Measurements from ENCODE around the gene RFT1.

Gene RFT1

DNA sequence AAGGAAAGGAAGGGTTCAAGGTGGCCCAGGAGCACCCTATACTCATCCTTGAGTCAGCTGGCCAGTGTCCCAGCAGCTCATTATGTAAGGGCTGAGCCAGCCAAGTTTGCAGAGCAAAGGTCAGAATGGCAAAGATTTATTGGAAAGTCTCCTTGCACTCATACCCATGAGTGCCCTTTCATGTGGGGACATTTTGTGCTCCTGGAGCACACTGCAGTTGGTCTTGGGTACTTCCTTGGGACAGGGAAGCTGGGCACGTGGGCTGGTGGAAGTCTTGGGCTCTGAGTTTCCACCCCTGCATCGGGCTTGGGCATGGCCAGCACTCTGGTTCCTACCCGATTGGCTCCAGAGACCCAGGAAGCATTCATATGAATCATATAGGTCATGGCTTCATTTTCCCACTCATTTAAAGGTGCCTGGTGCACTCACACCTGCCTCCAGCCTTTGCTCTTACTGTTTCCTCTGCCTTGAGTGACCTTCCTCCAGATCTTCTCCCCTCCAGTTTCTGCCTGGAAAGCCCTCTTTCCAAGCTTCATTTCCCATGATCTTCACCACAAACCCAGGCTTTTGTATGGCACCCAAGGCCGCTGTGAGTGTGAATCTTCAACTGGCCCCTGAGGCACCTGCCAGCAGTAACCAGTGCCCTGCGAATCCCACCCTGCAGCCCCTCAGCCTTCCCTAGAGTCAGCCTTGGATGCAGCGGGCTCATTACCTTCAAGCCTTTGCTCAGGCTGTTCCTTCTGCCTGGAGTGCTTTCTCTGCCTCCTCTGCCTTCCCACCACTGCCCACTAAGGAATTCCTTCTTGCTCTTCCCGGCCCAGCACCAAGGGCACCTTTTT, 20.2 kb upstream of the RFT1 start:
- no peak for DNase-seq (ENCODE audit: low read depth)

DNA sequence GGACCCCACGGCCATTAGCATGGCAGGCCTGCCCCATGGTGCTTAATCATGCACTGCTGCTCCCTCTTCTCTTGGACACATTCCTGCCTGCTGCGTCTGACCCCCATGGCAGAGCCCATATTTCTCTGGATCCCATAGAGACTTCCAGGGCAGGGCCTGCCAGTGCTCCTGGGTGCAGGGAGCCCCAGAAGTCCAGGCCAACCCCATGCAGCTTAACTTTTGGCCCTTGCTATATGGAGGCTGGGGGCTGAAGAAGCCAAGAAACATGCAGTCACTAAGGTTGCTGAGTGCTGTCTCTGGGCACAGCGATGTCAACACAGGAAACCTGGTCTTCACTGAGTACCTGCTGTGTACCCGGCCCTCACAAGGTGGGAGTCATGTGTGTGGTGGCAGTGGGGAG, 19.5 kb upstream of the RFT1 start:
- DNase-seq (ENCODE audit: low read depth): no peak

DNA sequence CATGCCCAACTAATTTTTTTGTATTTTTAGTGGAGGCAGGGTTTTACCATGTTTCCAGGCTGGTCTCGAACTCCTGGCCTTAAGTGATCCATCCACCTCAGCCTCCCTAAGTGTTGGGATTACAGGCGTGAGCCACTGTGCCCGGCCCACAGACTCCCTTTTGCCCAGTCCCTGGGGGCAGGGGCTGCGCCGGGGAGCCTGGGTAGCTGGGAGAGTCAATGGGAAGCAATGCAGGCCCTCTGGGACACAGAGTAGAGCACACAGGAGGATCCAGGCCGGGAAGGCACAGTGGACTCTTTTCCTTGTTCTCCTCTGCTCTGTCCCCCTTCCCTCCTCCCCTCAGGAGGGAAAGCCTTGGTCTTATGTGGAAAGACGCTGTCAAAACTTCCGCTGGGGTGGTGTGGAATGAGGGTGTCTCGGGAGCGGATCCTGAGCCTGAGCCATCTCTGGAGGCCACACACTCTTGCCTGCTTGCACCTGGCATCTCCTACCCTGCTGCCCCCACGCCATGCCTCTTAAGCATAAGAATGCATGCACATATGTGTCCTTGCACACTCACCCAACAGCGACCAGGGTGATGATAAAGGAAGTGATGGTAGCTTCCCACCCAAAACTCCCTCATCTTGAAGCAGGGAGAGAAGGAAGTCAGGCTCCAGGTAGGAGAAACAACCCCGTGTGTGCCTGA, 18.9 kb upstream of the RFT1 start:
- DNase-seq (ENCODE audit: low read depth): no peak

DNA sequence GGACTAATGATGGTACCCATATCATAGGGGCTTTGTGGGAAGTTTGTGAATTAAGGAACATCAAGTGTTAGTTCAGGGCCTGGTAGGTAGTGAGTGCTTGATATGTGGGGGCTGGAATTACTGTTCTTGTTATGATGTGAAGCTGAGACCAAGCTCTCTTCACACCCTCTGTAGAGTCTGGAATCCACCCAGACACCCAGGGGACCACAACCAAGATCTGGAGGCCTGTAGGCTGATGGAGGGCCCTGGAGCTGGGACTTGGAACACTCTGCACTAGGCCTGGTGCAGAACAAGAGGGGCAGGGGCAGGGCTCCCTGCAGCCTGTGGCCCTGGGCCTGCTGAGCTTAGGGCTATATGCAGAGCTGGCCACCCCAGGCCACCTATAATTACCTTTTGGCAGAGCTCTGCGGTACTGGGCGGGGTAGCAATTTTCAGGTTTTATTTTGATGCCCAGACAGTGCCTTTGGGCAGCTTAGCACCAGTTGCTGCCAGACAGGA, 17.7 kb upstream of the RFT1 start:
- DNase-seq (ENCODE audit: low read depth): no peak

DNA sequence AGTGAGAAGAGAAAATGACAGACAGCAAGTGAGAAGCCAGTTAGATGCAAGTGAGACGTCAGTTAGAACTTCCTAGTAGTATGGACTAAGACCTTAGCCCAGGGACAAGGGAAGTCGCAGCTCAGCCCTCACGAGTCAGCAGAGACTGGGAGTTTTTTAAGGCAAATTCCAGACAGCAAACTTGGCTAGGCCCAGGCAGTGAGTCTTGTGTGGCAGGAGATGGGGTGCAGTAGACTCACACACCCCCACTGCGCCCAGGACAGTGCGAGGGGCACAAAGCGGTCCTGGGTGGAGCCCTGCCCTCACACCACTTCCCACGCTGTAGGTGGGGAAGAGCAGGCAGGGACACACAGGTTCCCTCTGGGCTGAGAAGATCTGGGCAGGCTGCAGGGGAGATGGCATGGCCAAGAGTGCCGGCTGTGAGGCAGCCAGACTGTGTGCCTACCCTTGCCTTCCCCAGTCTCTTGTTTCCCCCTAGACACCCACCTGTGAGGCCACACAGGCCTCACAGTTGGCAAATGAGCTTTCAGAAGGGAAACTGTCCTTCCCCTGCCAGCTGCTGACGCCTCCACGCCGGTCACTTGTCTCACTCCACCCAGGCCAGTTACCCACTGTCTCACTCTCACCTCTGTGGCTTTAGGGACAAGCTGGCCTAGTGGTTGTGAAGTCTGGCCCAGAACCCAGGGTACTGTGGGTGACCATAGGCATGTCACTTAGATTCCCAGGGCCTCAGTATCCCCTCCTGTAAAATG, 17.1 kb upstream of the RFT1 start:
- no peak for DNase-seq (ENCODE audit: low read depth)

DNA sequence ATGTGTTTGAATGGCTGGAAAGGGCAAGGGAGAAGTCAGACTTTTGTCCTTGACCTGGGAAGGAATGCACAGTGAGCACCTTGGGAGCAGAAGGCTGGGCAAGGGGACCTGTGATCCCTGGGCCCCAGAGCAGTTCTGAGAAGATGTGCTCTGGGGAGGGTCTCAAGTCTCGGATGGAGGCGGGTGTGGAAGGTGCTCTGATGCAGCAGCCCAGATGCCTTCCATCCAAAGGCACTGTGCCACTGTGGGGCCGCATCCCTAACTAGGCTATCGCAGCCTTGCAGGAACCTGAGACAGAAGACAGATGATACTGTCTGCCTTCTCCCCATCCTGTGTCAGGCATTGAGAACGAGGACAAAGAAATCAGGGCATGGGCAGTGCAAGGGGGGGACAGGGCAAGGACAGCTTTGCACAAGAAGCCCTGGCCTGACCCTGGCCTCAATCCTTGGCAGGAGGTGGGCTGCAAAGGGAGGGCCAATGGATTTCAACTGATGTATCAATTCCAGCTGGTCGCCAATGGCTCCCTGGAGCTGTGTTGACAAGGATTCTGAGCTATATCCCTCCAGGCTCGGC, 16.2 kb upstream of the RFT1 start:
- DNase-seq (ENCODE audit: low read depth): no peak

DNA sequence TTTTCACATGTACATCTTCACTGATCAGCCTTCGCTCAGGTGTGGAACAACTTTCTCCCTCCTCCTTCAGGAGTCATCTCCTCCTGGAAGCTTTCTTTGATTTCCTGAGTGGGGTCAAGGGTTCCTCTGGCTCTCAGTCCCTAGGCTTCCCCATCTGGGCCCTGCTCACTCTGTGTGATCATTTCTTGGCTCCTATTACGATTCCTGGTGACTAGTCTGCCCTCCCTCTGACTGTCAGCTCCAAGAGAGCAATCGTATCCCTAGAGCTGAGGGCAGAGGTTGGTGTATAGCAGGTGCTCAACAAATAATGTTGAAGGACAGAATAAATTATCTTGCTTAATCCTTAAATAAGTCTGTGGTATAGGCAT, 15.5 kb upstream of the RFT1 start:
- no peak for DNase-seq (ENCODE audit: low read depth)

DNA sequence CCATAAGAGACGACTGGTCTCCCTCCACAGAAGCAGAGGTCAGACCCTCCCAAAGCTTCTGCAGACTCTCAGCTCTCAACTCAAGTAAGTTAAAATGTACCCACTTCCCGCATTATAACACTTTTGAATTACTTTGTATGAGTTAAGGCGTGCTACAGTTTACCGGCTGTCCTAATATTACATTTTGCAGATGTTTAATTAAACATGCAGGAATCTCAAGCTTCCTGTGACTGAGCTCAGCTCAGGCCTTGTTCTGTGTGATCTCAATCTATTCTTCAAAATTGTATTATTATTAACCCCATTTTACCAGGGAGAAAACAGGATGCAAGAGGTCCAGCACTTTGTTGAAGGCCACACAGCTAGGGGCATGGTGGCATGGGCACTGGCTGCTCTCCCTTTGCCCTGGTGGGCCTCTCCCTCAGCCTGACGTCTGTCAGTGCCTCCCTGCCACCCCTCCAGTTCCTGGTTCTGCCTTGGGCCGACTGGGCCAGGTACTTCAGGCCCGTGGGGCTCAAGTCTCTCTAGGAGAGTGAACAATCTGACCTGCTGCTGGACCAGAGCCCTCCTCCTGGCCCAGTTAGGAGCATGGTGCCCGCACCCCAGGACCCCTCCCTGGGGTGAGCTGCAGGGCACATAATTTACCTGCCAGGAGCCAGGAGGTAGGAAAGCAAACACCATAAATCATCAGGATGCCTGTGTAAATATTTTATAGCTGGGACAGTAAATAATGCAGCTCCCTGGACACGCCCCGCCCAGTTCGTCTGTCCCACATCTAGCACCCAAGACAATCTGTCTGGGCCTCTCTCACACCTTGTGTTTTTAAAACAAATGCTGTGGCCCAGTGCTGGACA, 14.9 kb upstream of the RFT1 start:
- no peak for DNase-seq (ENCODE audit: low read depth)

DNA sequence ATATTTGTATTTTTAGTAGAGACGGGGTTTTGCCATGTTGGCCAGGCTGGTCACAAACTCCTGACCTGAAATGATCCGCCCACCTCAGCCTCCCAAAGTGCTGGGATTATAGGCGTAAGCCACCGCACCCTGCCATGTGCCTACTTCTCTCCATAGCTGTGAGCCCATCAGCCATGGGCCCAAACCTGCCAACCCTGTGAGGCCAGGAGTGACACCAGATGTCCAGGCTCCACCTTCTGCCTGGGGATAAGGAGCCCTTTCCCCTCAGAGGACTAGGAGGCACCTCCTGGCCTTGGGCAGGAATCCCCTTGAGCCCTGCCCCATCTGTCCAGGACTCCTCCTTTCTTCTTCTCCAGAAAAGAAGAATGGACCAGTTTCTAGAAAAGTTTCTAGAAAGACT, 14.2 kb upstream of the RFT1 start:
- DNase-seq (ENCODE audit: low read depth): no peak

DNA sequence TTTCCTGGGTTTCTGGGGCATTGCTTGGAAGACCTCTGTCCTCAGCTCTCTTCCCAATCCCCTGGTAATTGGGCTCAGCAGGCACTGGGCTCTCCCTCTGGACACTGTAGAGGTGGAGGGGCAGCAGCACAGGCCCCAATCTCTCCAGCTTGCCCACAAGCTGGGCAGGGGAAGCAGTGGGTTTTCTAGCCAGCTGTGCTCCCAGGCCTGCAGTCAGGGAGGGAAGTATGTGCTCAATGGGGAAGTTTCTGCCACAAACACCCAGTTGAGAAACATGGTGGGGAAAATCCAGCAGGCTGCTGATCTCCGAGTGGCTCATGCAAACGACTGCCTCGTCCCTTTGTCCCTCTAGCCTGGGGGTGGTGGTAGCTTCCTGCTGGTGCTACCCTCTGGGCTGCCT, 12.8 kb upstream of the RFT1 start:
- DNase-seq (ENCODE audit: low read depth): no peak

DNA sequence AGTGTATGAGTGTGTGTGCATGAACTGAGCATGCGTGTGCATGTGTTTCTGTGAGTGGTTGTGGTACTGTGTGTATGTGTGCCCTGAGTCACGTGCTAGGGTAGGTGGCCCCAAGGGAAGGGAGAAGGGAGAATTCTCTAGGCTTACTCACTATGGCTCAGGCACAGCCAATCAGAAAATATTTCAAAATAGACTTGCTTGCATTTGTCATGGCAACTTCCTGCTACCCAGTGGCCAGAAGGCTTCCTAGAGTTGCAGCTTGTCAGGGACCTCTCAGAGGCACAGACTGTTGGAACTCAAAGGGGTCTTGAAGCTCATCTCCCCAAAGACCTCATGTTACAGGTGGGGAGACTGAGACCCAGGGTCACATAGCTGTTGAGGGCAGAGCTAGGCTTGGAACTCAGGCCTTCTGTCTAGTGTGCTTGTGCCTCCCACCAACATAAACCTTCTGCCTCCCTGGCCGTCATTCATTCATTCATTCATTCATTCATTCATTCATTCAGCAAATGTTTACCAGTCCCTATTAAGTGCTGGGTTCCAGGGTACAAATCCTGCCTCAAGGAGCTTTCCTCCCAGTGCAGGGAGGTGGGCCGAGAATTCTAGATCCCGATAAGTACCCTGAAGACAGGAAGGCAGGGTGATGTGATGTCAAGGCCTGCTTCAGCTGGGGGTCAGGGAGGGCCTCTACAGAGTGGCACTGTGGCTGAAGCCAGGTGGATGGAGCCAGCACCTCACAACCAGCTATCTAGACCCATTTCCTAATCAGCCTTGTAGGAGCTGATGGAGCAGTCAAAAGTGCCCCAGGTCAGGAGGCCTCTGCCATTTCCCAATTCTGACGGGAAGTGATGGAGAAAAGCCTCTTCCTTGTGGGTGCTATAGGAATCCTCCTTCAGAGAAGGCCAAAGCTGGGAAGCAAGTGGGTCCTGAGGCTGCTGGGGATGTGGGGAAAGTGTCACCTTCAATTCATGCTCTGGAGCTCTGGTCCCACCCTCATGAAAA, 10.9 kb upstream of the RFT1 start:
- no peak for DNase-seq (ENCODE audit: low read depth)

DNA sequence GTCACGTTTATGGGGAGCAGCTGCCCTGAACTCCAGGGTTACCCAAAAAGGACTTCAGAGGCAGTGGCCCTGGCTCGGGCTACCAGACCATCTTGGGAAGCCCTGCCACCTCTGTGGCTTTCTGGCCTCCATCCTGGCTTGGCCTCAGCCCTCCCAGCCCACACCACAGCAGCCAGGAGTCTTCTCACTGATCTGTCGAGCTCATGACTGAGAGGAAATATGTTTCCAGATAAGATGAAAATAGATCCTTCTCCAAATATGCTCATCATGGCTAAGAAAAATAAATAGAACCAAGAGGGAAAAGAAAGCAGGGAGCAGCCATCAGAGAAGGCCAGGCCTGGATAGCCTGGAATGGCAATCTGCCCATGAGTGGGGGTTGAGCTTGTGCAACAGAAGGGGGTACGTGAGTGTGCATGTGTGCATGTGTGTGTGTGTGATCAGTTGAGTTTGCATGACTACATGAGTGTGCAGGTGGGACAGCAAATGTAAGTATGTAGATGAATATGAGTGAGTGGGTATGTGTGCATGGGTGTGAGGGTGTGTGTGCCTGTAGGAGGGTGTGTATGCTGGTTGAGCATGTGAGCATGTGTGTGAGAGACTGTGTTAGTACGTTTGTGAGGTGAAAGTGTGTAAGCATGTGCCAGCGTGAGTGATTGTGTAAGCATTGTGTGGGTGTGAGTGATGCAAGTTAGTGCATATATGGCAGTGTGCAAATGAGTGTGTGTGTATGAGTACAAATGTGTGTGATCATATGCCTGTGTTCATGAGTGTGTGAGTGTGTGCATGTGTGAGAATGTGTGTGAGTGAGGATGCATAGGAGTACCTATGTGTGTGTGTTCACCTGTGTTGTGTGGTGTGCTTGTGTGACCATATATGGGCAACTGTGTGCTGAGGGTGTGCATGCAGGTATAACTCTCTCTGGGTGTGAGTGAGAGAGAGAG, 9.9 kb upstream of the RFT1 start:
- no peak for DNase-seq (ENCODE audit: low read depth)

DNA sequence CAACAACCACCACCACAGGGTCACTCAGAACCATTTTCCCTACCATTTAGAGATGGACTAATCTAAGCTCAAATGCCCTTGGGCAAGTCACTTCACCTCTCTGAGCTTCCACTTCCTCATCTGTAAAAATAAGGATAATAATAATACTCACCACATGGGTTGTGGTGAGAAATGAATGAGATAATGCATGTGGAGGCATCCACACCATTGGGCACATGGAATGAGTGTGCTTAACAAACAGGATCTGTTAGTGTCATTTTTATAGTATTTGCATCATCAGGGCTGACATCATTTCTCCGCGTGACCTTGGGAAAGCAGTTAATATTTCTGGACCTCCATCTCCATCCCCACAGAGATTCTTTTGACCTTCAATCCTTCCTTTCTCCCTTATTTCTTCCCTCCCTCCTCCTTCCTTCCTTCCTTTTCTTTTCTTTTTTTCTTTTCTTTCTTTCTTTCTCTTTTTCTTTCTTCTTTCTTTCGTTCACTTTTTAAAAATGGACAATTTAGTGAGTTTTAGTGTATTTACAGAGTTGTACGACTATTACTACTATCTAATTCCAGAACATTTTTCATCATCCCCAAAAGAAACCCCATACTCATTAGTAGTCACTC, 7.7 kb upstream of the RFT1 start:
- DNase-seq (ENCODE audit: low read depth): no peak

DNA sequence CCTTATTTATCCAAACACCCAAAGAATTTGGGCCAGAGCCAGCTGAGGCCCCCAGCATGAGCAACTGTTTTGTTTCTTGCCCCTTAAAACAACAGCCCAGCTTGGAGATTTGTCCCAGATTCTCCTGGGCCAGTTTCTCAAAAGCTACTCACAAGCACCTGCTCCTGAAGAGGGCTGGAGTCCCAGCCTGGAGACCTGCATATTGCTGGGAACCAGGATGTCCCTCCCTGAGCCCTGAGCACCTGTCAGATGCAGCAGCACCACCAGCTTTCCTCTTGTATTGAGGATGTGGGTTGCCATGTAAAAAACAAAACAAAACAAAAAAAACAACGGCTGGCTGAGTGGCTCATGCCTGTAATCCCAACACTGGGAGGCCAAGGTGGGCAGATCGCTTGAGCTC, 7.0 kb upstream of the RFT1 start:
- DNase-seq (ENCODE audit: low read depth): no peak

DNA sequence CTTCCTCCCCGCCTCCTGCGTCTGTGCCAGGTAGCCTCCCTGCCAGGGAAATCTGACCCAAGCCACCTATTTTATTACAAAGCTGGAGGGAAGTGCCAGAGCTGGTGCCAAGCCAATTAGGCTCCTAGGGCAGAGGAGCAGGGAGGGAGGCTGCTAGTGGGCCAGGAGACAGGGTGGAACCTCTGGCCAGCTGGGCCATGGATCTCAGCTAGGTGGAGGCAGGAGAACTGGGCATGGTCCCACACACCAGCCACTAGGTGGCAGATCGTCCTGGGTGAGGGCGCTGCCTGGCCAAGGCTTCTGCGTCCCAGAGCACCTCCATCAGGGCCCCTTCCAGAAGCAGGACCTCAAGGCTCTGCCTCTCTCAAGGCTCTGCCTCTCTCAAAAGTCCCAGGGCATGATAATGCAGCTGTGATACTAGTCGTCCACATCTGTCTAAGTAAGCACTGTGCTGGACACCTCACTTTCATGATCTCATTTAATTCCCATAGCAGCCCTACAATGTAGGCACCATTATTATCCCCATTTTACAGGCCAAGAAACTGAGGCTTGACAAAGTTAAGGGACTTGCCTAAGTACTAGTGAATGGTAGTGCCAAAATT, 4.5 kb upstream of the RFT1 start:
- peak; percentile 43 for DNase-seq (ENCODE audit: low read depth)

DNA sequence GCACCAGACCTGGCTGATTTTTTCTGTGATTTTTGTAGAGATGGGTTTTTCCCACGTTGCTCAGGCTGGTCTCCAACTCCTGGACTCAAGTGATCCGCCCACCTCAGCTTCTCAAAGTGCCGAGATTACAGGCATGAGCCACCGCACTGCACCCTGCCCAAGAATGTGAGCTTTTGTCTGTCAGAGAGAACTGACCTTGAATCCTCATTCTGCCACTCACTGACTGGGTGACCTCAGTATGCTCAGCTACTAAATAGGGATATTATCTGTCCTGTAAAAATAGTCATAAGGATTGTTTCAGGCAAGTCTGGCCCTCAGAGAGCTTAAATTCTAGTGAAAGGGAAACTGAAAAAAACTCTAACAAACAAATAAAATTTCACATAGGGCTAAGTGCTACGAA, 2.1 kb upstream of the RFT1 start:
- no peak for DNase-seq (ENCODE audit: low read depth)

DNA sequence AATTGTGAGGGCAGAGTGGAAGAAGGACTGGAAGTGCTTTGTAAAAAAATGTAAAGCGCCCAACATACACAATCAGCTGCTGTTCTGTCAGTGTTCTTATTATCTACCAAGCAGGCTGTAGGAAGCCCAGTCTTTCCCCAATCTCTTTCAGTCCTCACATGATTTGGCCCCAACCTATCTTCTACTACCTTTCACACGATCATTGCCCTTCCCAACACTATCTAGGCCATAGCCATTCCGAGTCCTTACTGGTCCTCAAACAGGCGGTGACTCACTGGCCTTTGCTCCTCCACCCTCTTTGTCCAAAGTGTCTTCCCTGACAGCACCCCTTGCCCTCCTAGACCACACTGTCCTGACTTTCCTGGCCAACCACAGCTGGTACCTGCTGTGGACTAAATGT, 861 bp upstream of the RFT1 start:
- DNase-seq (ENCODE audit: low read depth): no peak

DNA sequence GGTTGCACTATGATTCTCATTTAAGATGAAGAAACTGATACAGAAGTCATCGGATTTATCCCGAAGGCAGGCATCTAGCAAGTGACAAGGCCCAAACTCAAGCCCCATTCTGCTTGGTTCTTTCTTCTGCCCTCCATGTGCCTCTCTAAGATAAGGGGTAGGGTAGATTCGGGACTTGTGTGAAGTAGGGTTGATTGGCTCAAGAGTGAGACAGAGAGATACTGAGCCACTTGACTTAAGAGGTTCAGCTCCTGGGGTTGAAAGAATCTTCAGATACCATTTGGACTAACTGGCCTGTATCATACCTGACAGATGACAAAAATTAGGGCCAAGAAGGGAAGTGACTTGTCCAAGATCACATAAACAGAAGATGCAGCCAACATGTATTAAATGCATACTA, 891 bp downstream of the RFT1 start:
- DNase-seq (ENCODE audit: low read depth): no peak

All from stimulated activated CD8-positive, alpha-beta memory T cell treated with anti-CD3 and anti-CD28 coated beads, Interleukin-4, amount 100 ng/mL, for 24 hours (primary cell).